Brain microvascular endothelial cell (primary cell): Measurements from ENCODE around the gene RNPEP.
A peak's percentile ranks its signal among the peaks of the same experiment; 100 is the strongest.

Source experiments
- DNase-seq: peaks from one replicate; pipeline ENCODE4 v3.0.0-alpha.2; 2020
- H3K27ac ChIP-seq: fragments of 250-450 bp; sonication (Bioruptor Pico); 2 replicates; pipeline ENCODE4 v1.5.1; 2020; ENCODE audit warnings: mild to moderate bottlenecking, moderate library complexity
- H3K27me3 ChIP-seq: fragments of 250-450 bp; sonication (Bioruptor Pico); replicated peaks from 2 replicates; pipeline ENCODE4 v1.5.1; 2020; ENCODE audit warnings: mild to moderate bottlenecking
- H3K36me3 ChIP-seq: fragments of 250-450 bp; sonication (Bioruptor Pico); replicated peaks from 2 replicates; pipeline ENCODE4 v1.5.1; 2020; ENCODE audit warnings: mild to moderate bottlenecking
- H3K4me3 ChIP-seq: 2 replicates; pipeline ENCODE4 v1.5.1; 2011; ENCODE audit warnings: low read depth, mild to moderate bottlenecking, control low read depth, low read length, moderate library complexity
- in situ Hi-C: cut with HindIII; loops from 2 replicates; pipeline ENCODE4 v1.10.0; 2017; ENCODE audit warnings: low sequenced_read_pairs, low pct_ligation_motif_present
- TF ChIP-seq, protein P1 (sequence below): IDR thresholded peaks from 2 replicates; pipeline ENCODE4 v1.5.1; 2011; ENCODE audit warnings: low read depth, mild to moderate bottlenecking, moderate library complexity, low read length, control low read depth, inconsistent platforms; ENCODE audit errors: missing control alignments

The RNPEP gene

GRCh38 chr1:201982623-201983379 lies at the start of gene RNPEP:
Gene RNPEP (plus strand): TSS chr1:201982648. CDS start chr1:201982667, 19 bp downstream.
- peak within 1 kb of the TSS; percentile 64 for H3K4me3 ChIP-seq
- TF ChIP-seq, protein P1, sequence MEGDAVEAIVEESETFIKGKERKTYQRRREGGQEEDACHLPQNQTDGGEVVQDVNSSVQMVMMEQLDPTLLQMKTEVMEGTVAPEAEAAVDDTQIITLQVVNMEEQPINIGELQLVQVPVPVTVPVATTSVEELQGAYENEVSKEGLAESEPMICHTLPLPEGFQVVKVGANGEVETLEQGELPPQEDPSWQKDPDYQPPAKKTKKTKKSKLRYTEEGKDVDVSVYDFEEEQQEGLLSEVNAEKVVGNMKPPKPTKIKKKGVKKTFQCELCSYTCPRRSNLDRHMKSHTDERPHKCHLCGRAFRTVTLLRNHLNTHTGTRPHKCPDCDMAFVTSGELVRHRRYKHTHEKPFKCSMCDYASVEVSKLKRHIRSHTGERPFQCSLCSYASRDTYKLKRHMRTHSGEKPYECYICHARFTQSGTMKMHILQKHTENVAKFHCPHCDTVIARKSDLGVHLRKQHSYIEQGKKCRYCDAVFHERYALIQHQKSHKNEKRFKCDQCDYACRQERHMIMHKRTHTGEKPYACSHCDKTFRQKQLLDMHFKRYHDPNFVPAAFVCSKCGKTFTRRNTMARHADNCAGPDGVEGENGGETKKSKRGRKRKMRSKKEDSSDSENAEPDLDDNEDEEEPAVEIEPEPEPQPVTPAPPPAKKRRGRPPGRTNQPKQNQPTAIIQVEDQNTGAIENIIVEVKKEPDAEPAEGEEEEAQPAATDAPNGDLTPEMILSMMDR: peak; percentile 29
- in situ Hi-C loops: no loop called here

GRCh38 chr1:201933840-201934430 lies 48.5 kb upstream of the RNPEP start:
- TF ChIP-seq, protein P1: no peak
- Histone ChIP-seq H3K36me3 (no peaks in the 10 kb centered on the region), H3K27ac (no peak overlapping the region), H3K27me3 (no peaks in the 10 kb centered on the region), H3K4me3 (no peak overlapping the region)
- in situ Hi-C loops: no loop called here
- no peak for DNase-seq

More at GRCh38 chr1:201982623-201983379, at the start of gene RNPEP:
- no peaks in the 10 kb centered on the region for H3K36me3 ChIP-seq
- H3K27me3 ChIP-seq: no peaks in the 10 kb centered on the region
- peak within 1 kb of the TSS; percentile 52 for H3K27ac ChIP-seq
- DNase-seq: peak; percentile 61

- no peaks in the 10 kb centered on the region for H3K27me3 ChIP-seq
These were observed 44.7 kb upstream of the RNPEP start for GRCh38 chr1:201937624-201938213.

DNA sequence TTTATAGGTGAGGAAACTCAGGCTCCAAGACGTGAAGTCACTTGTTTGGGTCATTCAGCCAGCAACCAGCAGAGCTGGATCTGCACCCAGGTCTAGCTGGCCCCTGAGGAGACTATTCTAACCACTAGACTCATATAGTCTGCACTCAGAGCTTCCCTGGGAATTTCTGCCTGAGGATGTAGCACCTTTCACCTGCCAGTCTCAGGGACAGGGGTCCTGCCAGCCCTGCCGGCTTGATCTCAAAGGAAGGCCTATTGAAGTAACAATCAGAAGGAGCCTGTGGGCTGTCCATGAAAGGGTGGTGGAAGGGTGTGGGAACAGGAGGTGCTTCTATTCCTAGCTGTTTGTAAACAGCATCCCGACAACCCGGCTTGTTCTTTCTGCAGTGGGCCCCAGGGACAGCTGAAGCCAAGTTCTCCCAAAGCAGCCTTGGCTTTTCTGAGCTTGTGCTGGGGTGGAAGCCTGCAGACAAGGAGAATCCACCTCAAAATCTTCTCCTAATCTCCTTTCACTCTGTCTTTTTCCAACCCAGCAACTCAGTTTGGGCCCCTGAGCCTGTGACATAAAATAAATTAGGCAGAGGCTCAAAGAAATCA lies 43.9 kb upstream of the RNPEP start:
- no peak for DNase-seq
- H3K27ac ChIP-seq: no peak overlapping the region

More at GRCh38 chr1:201937624-201938213, 44.7 kb upstream of the RNPEP start:
- TF ChIP-seq, protein P1: no peak
- Histone ChIP-seq H3K36me3 (no peaks in the 10 kb centered on the region), H3K4me3 (no peak overlapping the region), H3K27ac (no peak overlapping the region)
- in situ Hi-C loops: no loop called here
- DNase-seq: peak; percentile 42

DNA sequence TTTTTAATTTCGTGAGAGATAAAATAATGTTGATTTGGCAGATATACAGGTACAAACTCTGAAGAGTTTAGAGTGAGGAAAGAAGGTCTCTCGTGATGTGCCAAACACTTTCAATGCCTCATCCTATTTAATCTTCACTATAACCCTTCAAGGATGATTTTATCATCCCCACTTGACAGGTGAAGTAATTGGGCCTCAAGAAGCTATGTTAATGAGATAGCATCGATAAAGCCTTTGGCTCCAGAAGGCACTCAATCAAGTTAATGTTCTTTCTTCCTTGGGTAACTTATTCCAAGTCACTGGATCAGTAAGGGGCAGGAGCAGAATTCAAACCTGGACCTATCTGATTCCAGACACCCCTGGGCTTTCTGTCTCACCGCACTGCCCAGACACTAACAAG lies 43.3 kb upstream of the RNPEP start:
- TF ChIP-seq, protein P1: no peak
- Histone ChIP-seq H3K27me3 (no peaks in the 10 kb centered on the region), H3K27ac (no peak overlapping the region), H3K4me3 (no peak overlapping the region), H3K36me3 (no peaks in the 10 kb centered on the region)
- in situ Hi-C loops: no loop called here
- no peak for DNase-seq

More for the DNA sequence above, 43.9 kb upstream of the RNPEP start:
- Histone ChIP-seq H3K36me3 (no peaks in the 10 kb centered on the region), H3K27me3 (no peaks in the 10 kb centered on the region), H3K4me3 (no peak overlapping the region)
- TF ChIP-seq, protein P1: no peak
- in situ Hi-C loops: no loop called here
